NCI-H2196 treated with DMSO at 0.1 percent for 48 hours (cell line): ENCODE results near the gene MAN2A2.

Source experiments
- DNase-seq: peaks from one replicate; lab custom pipeline; 2025; ENCODE audit not compliant: unreplicated experiment; lab: John Stamatoyannopoulos, UW

The MAN2A2 gene

DNA sequence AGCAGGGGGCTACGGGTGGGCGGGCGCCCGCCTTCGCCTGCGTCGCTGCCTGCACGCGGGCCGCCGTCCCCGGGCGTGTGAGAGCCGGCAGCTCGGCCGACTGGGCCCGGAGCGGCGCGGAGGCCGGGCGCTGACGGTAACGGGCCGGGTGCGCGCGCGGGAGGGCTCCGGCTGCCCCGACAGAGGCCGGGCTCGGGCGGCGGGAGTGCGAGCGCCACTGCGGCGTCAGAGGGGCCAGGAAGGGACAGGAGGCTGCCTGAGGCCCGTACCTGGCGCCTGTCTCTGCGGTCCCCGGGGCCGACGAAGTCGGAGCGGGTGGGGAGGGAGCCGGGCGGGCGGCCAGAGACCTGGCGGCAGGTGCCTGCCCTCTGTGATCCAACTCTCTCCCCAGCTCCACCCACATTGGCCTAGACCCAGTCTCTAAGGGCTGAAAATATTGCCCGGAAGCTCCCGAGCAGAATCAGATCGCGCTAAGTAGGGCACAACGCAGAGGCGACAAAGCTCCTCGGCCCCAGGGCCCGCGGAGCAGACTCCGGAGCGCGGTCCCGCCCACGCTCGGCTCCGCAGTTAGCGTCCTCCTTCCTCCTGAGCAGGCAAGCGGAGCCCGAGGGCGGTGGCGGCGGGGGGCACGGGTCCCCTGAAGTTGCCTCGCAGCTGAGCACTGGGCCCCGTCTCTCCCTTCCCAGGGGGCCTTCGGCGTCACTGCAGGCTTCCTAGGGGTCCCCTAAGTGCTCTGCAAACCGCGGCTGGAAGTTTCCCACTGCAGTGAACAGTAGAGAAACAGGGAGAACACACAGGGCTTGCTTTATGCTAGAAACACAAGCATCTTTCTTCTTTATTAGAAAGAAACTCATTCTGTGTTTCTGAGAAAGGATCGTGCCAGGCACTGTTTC lies at the start of gene MAN2A2:
Gene MAN2A2, plus strand, starts transcription at position 463 of the 893 bp plus-strand sequence. CDS start 906 bp downstream, outside the sequence.
- peak; percentile 36 for DNase-seq

DNA sequence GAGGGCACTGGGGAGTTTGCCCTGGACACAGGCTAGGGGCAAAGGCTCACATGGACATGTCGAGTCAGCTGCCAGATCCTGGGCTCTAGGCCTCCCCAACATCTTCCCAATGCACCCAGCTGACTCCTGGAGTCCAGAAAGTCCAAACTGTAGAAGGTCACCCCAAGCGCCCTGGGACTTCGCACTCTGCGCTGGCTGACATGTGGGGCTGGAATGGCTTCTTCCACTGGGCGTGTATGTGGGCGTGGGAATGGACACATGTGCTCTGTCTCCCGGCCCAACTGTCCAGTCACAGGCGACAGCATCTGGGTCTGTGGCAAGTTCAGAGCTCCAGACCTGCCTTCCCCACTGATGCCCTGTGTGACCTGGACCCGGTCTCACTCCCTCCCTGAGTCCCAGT lies 48.0 kb upstream of the MAN2A2 start:
- no peak for DNase-seq

DNA sequence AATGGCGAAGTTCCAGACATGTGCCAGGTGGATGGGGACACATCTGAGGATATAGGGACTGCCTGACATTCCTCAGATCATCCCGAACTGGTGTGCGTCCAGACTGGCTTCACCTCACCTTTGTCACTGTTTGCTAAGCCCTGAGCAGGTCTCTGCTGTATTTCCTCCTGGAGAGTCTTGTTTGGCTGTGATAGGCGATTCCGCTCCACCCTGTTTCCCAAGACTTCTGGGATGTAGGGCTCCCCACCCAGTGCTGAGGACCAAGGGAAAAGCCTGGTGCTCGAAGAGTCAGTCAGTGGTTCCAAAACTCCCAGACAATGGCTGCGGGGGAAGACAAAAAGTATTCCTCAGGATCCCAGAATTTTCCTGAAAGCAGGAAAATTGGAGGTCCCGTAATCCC lies 45.8 kb upstream of the MAN2A2 start:
- no peak for DNase-seq

DNA sequence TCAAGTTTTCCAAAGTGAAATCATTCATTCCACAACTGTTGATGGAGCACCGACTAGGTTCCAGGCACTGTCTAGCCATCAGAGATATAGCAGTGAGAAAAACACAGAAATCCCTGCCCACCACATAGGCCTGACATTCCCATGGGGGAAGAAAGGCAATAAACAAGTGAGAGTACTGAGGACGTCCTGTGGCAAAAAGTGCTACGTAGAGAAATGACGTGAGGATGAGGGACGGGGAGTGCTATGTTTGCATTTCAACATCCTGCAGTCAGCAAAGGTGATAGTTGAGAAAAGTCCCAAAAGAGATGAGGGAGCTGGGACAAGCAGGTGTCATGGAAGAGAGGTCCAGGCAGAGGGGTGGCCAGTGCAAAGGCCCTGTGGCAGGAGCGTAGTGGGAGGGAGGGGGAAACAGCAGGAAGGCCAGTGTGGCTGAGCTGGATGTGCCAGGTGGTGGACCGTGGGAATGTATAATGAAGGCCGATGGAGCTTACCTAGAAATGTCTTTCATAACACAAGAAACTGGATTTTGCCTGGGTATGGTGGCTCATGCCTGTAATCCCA lies 45.1 kb upstream of the MAN2A2 start:
- DNase-seq = no peak

DNA sequence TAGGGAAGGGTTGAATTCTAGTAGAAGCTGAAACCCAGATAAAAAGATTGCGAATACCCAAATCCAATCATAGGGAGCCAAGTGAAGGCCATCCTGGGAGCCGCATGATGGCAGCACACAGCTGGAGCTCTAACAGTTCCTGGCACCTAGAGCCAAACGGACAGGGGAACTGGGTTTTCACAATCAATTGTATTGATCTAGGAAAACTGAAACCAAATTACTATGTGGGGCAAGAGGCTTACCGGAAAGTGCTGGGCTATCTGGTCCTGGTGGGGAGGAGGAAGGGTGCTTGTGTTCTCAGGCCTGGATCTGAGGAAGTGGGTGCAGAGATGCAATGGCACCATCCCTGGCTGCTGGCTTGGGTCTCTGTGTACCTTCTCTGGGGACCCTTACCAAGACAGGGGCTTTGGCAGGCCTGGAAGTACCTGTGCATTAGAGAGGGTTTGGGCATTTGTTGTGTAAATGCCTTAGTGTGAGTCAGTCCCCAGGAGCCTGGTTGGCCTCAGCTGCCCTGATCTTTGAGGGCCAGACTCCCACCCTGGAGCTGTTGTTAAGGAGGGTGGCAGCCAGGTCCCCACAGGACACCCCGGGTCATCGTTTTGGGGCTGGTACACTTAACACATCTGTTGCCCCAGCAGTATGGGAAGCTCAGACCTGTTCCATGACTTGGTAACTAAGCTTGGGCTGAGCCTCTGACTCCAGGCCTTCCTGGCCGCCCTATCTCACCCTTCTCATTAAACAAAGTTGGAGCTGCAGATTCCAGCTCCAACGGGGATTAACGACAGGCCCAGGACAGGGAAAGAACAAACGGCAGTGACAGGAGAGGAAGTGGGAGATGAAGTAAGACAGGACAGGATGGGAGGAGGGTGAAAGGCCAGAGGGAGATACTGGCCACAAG lies 43.6 kb upstream of the MAN2A2 start:
- DNase-seq = no peak

DNA sequence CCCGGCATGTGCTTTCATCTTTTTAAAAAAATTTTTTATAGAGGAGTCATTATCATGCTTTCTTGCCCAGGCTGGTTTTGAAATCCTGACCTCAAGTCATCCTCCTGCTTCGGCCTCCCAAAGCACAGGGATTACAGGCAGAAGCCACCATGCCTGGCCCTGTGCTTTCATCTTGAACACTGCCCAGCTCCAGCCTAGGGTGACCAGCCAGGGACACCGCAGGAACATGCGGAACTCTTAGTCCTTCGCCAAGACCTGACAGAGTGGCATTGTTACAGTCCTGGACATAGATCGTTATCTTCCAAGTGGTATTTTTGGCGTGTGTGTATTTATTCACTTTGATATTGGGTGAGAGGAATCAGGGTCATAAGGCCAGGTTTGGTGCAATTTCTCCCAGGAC lies 42.7 kb upstream of the MAN2A2 start:
- DNase-seq = no peak

DNA sequence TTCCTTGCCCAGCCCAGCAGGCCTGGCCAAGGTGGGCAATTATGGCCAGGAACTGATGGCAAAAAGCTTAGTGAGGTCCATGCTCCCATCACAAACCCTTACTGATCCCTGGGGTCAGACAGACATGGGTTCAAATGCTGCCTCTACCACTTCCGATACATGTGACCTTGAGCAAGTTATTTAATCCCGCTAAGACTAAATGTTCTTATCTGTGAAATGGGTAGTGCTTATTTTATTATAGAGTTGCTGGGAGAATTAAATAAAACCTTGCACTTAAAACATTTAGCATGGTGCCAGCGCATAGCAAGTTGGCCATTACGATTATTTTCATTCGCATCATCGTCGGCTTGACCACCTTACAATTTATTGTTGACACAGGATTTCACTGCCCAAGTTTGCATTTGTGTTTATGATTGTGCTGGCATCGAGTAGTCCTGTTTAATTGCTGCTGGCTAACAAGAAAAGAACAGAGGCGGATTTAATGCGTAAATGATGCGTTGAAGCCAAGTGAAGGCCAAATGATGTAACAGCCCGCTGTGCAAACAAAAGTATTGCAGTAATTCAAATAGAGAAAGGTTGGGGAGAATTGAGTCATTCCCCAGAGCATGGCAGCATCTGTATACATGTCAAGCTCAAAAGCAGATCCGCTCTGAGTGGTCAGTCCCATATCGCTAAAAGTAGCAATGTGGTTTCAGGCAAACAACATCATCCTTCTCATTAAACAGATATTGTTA lies 42.0 kb upstream of the MAN2A2 start:
- DNase-seq = peak; percentile 76

DNA sequence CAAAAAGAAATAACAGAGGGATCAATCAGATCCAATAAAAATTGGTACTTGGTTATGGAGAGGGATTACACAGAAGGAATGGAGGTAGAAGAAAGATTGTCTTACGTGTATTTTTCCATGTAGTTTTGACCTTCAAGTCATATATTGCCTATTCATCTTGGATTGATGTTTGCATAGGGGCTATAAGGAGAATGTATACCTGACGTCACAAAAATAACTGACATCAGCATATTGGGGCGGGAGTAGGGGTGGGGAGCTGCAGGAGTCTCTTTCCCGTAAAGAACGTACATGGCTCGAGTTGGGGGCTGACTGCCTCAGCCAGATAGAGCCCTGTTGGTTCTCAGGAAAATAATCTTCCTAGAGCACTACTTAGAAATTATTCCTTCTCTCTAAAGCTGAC lies 40.6 kb upstream of the MAN2A2 start:
- DNase-seq = no peak

DNA sequence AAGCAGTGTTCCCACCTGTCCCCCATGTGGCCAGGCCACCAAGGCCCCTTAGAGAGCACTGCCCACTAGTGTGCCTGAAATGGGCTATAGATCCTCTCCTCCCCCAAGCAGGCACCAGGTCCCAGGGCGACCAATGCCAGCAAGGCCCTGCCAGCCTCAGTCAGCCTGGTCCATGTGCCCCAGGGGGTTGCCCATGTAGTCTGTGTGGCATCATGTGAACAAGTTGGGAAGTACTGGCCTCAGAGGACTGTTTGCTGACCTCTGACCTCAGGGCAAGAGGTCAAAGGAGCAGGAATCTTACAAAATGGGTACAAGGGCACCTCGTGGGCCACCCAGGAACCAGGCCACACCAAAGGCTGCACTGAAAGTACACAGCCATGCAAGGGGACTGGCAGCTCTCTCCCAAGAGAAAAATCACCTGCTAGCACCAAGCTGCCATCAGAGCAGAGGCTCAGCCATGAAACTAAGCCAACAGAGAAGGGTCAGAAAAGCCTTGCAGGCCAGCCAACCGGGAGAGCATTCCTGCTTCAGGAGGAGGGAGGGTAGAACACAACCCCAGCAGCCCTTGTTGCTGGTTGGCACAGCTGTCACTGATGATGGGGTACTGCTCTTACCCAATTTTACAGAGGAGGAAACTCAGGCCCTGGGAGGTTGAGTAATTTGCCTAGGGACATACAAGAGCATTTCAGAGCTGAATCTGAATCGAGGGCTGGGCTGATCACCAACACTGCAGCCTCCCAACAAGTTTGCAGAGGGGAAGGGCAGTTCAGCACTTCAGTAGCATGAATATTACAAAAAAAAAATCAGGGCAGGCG lies 39.9 kb upstream of the MAN2A2 start:
- no peak for DNase-seq

DNA sequence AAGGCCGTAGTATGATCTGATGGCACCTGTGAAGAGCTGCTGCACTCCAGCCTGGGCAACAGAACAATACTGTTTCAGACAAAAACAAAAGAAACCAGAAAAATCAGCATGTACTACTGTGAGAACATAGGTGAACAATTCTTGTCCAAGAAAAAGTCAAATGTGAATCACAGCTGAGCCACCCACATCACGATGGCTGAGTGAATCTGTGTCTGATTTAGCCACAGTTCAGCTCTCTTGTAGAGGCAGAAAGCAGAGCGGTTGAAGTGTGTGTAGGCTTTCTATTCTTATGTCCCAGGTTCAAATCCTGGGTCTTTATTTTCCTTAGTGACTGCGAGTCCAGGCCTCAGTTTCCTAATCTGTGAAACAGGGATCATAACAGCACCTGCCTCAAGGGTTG lies 39.1 kb upstream of the MAN2A2 start:
- no peak for DNase-seq

DNA sequence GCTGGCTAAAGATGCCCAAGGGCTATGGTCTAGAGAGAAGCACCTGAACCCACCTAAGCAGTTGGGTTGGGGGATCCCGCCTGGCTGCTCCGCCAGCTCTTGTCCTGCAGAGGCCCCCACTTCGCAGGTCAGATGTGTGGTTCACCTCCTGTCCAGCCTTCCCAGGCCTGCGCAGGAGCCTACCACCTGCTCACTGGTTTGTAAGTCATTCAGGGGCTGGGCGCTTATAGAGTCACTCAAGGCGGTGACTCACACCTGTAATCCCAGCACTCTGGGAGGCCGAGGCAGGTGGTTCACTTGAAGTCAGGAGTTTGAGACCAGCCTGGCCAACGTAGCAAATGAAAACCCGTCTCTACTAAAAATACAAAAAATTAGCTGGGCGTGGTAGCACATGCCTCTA lies 38.6 kb upstream of the MAN2A2 start:
- no peak for DNase-seq

DNA sequence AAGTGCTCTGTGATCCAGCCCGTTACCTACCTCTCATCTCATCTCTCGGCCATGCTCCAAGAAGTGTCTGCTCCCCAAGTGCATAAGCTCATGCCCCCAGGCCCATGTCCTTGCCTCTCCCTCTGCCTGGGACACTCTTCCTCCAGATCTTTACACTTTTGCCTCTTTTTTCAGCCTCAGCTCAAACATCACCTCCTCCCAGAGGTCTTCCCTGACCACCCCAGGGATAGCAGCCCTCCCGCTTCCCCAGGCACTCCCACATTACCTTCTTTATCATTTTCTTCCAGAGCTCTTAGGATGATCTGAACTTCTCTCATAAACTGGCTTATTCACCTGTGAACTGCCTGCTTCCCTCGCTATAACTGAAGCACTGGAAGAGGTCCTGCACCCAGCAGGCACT lies 37.4 kb upstream of the MAN2A2 start:
- DNase-seq = no peak

DNA sequence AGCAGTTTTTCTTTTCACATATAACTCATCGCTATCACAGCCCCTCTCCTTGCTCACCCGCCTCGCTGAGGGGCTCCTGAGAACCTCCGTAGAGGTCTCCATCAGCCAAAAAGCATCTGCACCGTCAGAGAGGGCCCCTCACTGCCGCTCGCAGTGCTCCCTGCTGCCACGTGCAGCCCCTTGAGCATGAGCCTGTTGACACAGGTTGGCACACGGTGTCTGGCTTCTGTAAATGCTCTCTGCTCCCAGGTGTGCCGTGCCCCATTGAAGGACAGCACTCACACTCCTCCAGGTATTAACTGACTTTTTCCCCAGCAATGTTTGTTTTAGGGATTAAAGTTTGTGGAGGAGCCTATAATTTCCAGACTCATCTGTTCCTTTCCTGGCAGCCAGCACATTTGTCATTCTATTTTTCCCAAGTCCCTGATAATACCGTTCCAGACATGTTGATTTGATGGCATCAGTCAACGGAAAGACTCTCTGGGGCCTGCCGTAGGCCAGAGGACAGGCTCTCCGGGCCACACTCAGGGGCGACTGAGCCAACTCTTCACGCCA lies 36.9 kb upstream of the MAN2A2 start:
- DNase-seq = no peak

DNA sequence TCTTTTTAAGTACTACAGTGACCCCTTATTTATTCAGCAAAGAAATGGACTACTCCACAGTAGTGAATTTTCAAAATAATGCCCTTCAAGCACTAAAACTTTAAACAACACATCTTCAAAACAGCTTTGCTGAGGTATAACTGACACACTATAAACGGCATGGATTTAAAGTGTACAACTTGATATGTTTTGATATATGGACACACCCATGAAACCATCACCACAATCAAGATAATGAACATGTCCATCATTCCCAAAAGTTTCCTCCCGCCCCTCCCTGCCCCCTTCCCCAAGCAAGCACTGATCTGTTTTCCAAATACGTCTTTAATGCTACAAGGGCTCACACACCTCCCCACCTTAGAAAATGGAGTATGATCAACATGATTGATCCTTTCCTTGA lies 36.3 kb upstream of the MAN2A2 start:
- no peak for DNase-seq

DNA sequence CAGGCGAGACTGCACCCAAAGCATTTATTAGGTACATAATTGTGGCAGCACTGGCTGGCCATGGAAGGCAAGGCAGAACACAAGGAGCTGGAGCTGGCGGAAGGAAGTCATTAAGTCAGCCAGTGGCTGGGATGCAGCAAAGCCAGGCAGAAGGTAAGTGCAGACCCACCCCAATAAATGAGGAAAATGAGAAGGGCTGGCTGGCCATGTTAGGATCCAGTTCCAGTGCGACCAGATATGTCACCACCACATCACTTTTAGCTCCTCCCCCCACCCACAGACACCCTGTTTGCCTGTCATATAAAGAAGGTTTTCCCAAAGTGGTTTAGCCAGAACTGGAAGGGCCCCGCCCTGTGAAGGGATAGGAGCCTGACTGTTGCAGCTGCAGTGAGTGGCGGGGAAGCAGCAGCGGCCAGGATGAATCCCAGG lies 34.8 kb upstream of the MAN2A2 start, which contains the start of gene FURIN:
Gene FURIN, plus strand, starts transcription at position 328 of the 429 bp plus-strand sequence. CDS start 7,153 bp downstream, outside the sequence.
- no peak for DNase-seq

DNA sequence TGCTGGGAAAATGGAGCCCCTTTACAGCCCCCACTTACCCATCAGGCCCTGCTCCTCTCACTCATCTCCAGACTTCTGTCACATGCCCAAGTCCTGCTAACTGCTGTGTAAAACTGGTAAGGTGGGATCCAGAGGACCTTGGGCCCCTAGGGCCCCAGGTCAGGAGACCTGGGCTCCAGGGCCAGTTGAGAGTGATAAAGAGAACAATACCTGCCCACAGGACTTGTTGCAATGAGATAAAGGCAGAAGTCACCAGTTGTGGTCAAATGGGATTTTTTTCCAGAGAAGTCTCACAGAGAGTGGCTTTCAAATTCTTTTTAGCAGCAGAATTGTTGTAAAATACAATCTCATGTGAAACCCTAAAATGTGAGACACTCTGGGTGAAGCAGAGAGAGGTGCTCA lies 34.0 kb upstream of the MAN2A2 start:
- no peak for DNase-seq

DNA sequence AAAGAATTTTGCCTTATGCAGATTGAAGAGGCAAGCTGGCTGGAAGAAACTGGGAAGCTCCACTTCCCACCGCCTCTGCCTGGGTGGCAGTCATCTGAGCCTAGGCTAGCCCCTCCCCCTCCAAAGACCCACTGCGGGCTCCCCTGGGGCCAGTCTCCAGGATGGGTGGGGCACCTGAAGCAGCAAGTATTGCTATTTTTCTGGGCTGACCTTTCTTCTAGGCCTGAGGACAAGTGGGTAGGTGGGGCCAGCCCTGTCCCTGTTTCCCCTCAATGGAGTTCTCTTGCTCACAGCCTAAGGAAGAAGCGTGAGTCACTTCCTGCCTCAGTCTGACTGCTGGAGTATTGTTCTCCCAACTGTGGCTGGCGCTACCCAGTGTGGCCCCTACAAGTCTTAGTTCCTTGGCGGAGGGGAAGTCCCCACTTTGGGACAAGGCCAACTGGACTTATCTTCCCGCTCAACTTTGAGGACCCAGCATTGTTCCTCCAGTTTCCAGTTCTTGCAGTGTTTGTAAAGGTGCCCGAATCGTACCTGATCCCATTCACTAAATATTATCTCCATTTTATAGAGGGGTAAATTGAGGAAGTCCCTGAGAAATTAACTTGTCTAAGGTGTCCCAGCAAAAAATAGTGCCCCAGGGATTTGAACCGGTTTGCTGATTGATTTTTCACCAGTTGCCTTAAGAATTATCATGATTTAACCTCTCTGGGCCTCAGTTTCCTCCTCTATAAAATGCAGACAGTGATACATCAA lies 33.3 kb upstream of the MAN2A2 start:
- DNase-seq = no peak

DNA sequence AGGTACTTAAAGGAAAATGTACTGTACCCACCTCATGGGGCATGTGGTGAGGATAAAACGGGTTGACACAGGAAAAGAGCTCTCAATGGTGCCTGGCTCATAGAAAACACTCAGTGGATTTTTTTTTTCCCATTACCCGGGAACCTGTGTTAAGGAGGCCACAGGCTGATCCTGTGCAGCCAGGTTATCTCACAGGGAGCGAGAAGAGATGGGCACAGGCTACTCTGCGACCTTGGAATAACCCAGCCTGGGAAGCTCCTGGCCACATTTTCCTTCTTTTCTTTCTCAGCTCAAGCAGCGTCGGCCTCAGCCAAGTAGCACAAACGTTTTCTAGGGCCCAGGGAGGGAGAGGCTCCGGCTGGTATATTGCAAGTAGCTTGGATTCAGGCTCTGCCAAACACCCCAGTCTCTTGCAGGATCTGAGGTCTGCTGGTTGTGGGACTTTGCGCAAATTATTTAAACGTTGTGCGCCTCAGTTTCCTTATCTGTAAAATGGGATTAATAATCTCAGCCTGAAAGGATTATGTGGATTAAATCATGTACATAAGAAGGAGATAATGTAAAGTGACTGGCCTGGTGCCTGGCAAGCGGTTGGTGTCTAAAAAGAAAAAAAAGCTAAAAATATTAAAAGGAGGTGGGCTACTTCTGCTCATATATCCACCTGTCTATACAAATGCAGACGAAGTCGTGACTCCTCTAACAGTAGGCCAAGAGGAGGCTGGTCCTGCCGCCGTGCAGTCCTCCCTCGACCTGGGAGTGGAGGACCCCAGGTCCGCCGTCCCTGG lies 32.6 kb upstream of the MAN2A2 start:
- no peak for DNase-seq
